Neural cell (in vitro differentiated cells): Measurements from ENCODE around the gene PCSK1. TPM values are rescaled to one million over a fixed set of nuclear protein-coding genes. Genes with fewer than 3 reads are reported as not detected.
"Not testable (repeated sequence)": the region's sequence is repeated elsewhere in the genome, so short reads cannot be mapped to it uniquely, and the experiment has no call there.

Source experiments
- H2AFZ ChIP-seq: fragments of 200-600, 300-800 bp; sonication (generic), shearing (Covaris generic); 2 replicates; pipeline ENCODE4 v1.6.0; 2014; ENCODE audit warnings: low read depth, mild to moderate bottlenecking, antibody characterized with exemption, low read length, moderate library complexity
- H3F3A ChIP-seq: fragments of 200-600 bp; shearing (Covaris generic); 2 replicates; pipeline ENCODE4 v1.6.1; 2016; ENCODE audit warnings: mild to moderate bottlenecking, moderate library complexity, mixed read lengths, antibody characterized with exemption, low read length; ENCODE audit not compliant: insufficient read depth, poor library complexity, severe bottlenecking
- H3K27ac ChIP-seq: fragments of 200-600, 300-800 bp; sonication (generic), shearing (Covaris generic); 2 replicates; pipeline ENCODE4 v1.5.1; 2014; ENCODE audit warnings: mild to moderate bottlenecking, low read length, moderate library complexity
- H3K27me3 ChIP-seq: fragments of 300-800, 200-600 bp; sonication (generic), shearing (Covaris generic); 2 replicates; pipeline ENCODE4 v1.6.0; 2014; ENCODE audit warnings: mild to moderate bottlenecking, low read depth, low read length, moderate library complexity; ENCODE audit not compliant: insufficient read depth
- H3K36me3 ChIP-seq: fragments of 300-800, 200-600 bp; sonication (generic), shearing (Covaris generic); 2 replicates; pipeline ENCODE4 v1.5.1; 2014; ENCODE audit warnings: mild to moderate bottlenecking, antibody characterized with exemption, low read length, moderate library complexity; ENCODE audit not compliant: insufficient read depth
- H3K4me2 ChIP-seq: fragments of 300-800, 200-600 bp; sonication (generic), shearing (Covaris generic); 2 replicates; pipeline ENCODE4 v1.6.0; 2014; ENCODE audit warnings: mild to moderate bottlenecking, low read length
- H3K4me3 ChIP-seq: fragments of 300-800, 200-600 bp; sonication (generic), shearing (Covaris generic); 2 replicates; pipeline ENCODE4 v1.5.1; 2014; ENCODE audit warnings: mild to moderate bottlenecking, low read length, moderate library complexity
- H3K79me2 ChIP-seq: fragments of 200-600 bp; shearing (Covaris generic); replicated peaks from 2 replicates; pipeline ENCODE4 v1.6.0; 2014; ENCODE audit warnings: mild to moderate bottlenecking, low read length, moderate library complexity; ENCODE audit not compliant: insufficient read depth
- H3K9ac ChIP-seq: fragments of 300-800, 200-600 bp; sonication (generic), shearing (Covaris generic); 2 replicates; pipeline ENCODE4 v1.6.1; 2016; ENCODE audit warnings: mild to moderate bottlenecking, low read length, mixed read lengths
- H3K9me2 ChIP-seq: fragments of 200-600 bp; shearing (Covaris generic); 2 replicates; pipeline ENCODE4 v1.6.1; 2016; ENCODE audit warnings: mild to moderate bottlenecking, low read length, mixed read lengths; ENCODE audit not compliant: insufficient read depth
- H3K9me3 ChIP-seq: fragments of 200-600, 300-800 bp; sonication (generic), shearing (Covaris generic); 2 replicates; pipeline ENCODE4 v1.6.1; 2016; ENCODE audit warnings: mild to moderate bottlenecking, mixed run types, low read length, moderate library complexity, mixed read lengths
- H4K20me1 ChIP-seq: fragments of 200-600 bp; shearing (Covaris generic); 2 replicates; pipeline ENCODE4 v1.6.1; 2016; ENCODE audit warnings: mild to moderate bottlenecking, mixed run types; ENCODE audit not compliant: insufficient read depth
- CTCF ChIP-seq: fragments of 450-650 bp; IDR thresholded peaks from 2 replicates; pipeline ENCODE4 v1.5.1; 2014; ENCODE audit warnings: antibody characterized with exemption, mild to moderate bottlenecking, moderate library complexity; ENCODE audit not compliant: poor library complexity, severe bottlenecking
- EP300 ChIP-seq: fragments of 450-650 bp; conservative IDR thresholded peaks from 2 replicates; pipeline ENCODE4 v1.6.1; 2014; ENCODE audit warnings: antibody characterized with exemption, mild to moderate bottlenecking, moderate library complexity; ENCODE audit not compliant: poor library complexity, severe bottlenecking
- EZH2 ChIP-seq: fragments of 200-600, 300-800 bp; shearing (Covaris generic), sonication (generic); IDR thresholded peaks from 2 replicates; pipeline ENCODE4 v1.6.1; 2014; ENCODE audit warnings: antibody characterized with exemption, low read length, borderline replicate concordance, mild to moderate bottlenecking; ENCODE audit not compliant: insufficient read depth, poor library complexity, severe bottlenecking
- MXI1 ChIP-seq: fragments of 450-650 bp; conservative IDR thresholded peaks from 2 replicates; pipeline ENCODE4 v1.6.1; 2014; ENCODE audit warnings: antibody characterized with exemption, mild to moderate bottlenecking; ENCODE audit not compliant: poor library complexity, severe bottlenecking
- POLR2AphosphoS5 ChIP-seq: IDR thresholded peaks from 2 replicates; pipeline ENCODE4 v1.6.1; 2012
- RAD21 ChIP-seq: fragments of 450-650 bp; conservative IDR thresholded peaks from 2 replicates; pipeline ENCODE4 v1.6.1; 2014; ENCODE audit warnings: antibody characterized with exemption, mild to moderate bottlenecking, moderate library complexity
- REST ChIP-seq: IDR thresholded peaks from 2 replicates; pipeline ENCODE4 v1.6.1; 2012; ENCODE audit warnings: borderline replicate concordance
- SMC3 ChIP-seq: fragments of 450-650 bp; conservative IDR thresholded peaks from 2 replicates; pipeline ENCODE4 v1.6.1; 2014; ENCODE audit warnings: antibody characterized with exemption, mild to moderate bottlenecking, moderate library complexity; ENCODE audit not compliant: poor library complexity
- TAF1 ChIP-seq: IDR thresholded peaks from 2 replicates; pipeline ENCODE4 v1.6.1; 2012; ENCODE audit warnings: low read depth
- polyA plus RNA-seq: library from polyadenylated mRNA; depleted of rRNA; stranded (reverse); fragments of >200 nt; gene quantifications from 2 replicates; pipeline ENCODE4 v1.2.3, GENCODE V29; 2014

Gene PCSK1
- polyA plus RNA-seq, 1 donor from 2014 or later = 27.2 TPM

GRCh38 chr5:96367337-96367736 lies 65.7 kb downstream of the PCSK1 start:
- not testable (repeated sequence) for H2AFZ ChIP-seq, H3K4me3 ChIP-seq, H3K27me3 ChIP-seq, H3K79me2 ChIP-seq, H3K9ac ChIP-seq, H3K36me3 ChIP-seq, H3K9me2 ChIP-seq, H3K27ac ChIP-seq, H3F3A ChIP-seq, H4K20me1 ChIP-seq, H3K4me2 ChIP-seq, H3K9me3 ChIP-seq

GRCh38 chr5:96354237-96354636 lies 78.8 kb downstream of the PCSK1 start:
- no peaks in the 10 kb centered on the region for H3K9me2 ChIP-seq
- no peaks in the 10 kb centered on the region for H3K36me3 ChIP-seq
- no peak overlapping the region for H3K9ac ChIP-seq
- H3K4me2 ChIP-seq = no peak overlapping the region
- no peaks in the 10 kb centered on the region for H3K9me3 ChIP-seq
- no peak overlapping the region for H2AFZ ChIP-seq
- no peaks in the 10 kb centered on the region for H3K79me2 ChIP-seq
- no peak overlapping the region for H3K27ac ChIP-seq
- H3K4me3 ChIP-seq = no peak overlapping the region
- H4K20me1 ChIP-seq = no peaks in the 10 kb centered on the region
- H3K27me3 ChIP-seq = no peaks in the 10 kb centered on the region
- H3F3A ChIP-seq = no peaks in the 10 kb centered on the region
- TF ChIP-seq POLR2AphosphoS5 (no peak), RAD21 (no peak), CTCF (no peak)

GRCh38 chr5:96353220-96353619 lies 79.8 kb downstream of the PCSK1 start:
- Histone ChIP-seq H2AFZ (no peak overlapping the region), H3F3A (no peaks in the 10 kb centered on the region), H3K9ac (no peak overlapping the region), H3K9me3 (no peaks in the 10 kb centered on the region), H3K9me2 (no peaks in the 10 kb centered on the region), H3K27me3 (no peaks in the 10 kb centered on the region), H3K4me2 (no peak overlapping the region), H3K4me3 (no peak overlapping the region), H3K36me3 (no peaks in the 10 kb centered on the region), H3K79me2 (no peaks in the 10 kb centered on the region), H3K27ac (no peak overlapping the region), H4K20me1 (no peaks in the 10 kb centered on the region)
- TF ChIP-seq EP300 (no peak), MXI1 (no peak), POLR2AphosphoS5 (no peak), EZH2 (no peak), RAD21 (no peak), SMC3 (no peak), TAF1 (no peak), CTCF (no peak), REST (no peak)
